Mesendoderm (in vitro differentiated cells): ENCODE data around the gene HACD4.

Experiments
- DNase-seq: peaks from one replicate; pipeline ENCODE4 v3.0.0; 2013
- H2AK5ac ChIP-seq: 2 replicates; pipeline ENCODE4 v1.6.1; 2013; ENCODE audit warnings: low read length, inconsistent platforms
- H2BK120ac ChIP-seq: 2 replicates; pipeline ENCODE4 v1.6.1; 2013; ENCODE audit warnings: low read depth, mild to moderate bottlenecking, low read length, moderate library complexity, mixed read lengths
- H2BK15ac ChIP-seq: replicated peaks from 2 replicates; pipeline ENCODE4 v1.6.1; 2013; ENCODE audit warnings: low read depth, mild to moderate bottlenecking, moderate library complexity
- H2BK5ac ChIP-seq: 2 replicates; pipeline ENCODE4 v1.6.1; 2013; ENCODE audit warnings: low read length, inconsistent platforms
- H3K18ac ChIP-seq: 2 replicates; pipeline ENCODE4 v1.6.1; 2013; ENCODE audit warnings: mild to moderate bottlenecking, low read length, mixed read lengths
- H3K23ac ChIP-seq: one replicate; pipeline ENCODE4 v1.6.1; 2013; ENCODE audit warnings: low read length
- H3K27ac ChIP-seq: 2 replicates; pipeline ENCODE4 v1.5.1; 2013; ENCODE audit warnings: low read depth, mild to moderate bottlenecking, inconsistent platforms, low read length, moderate library complexity
- H3K27me3 ChIP-seq: 2 replicates; pipeline ENCODE4 v1.6.1; 2013; ENCODE audit warnings: low read length, control low read depth, mild to moderate bottlenecking, inconsistent platforms; ENCODE audit not compliant: insufficient read depth, poor library complexity
- H3K36me3 ChIP-seq: 2 replicates; pipeline ENCODE4 v1.6.1; 2013; ENCODE audit warnings: low read length, inconsistent platforms; ENCODE audit not compliant: control insufficient read depth, insufficient read depth
- H3K4ac ChIP-seq: one replicate; pipeline ENCODE4 v1.6.1; 2013; ENCODE audit warnings: low read depth, mild to moderate bottlenecking, low read length, moderate library complexity
- H3K4me1 ChIP-seq: 2 replicates; pipeline ENCODE4 v1.6.1; 2013; ENCODE audit warnings: low read depth, low read length, inconsistent platforms; ENCODE audit not compliant: control insufficient read depth
- H3K4me2 ChIP-seq: 2 replicates; pipeline ENCODE4 v1.6.1; 2013; ENCODE audit warnings: low read length
- H3K4me3 ChIP-seq: 2 replicates; pipeline ENCODE4 v1.5.1; 2013; ENCODE audit warnings: mild to moderate bottlenecking, low read length
- H3K56ac ChIP-seq: one replicate; pipeline ENCODE4 v1.6.1; 2013; ENCODE audit warnings: low read length
- H3K79me1 ChIP-seq: 2 replicates; pipeline ENCODE4 v1.6.1; 2013; ENCODE audit warnings: low read length, inconsistent platforms
- H3K79me2 ChIP-seq: 2 replicates; pipeline ENCODE4 v1.6.1; 2013; ENCODE audit warnings: mild to moderate bottlenecking, low read length; ENCODE audit not compliant: control insufficient read depth, insufficient read depth
- H3K9ac ChIP-seq: 2 replicates; pipeline ENCODE4 v1.6.1; 2013; ENCODE audit warnings: low read length, inconsistent platforms
- H4K5ac ChIP-seq: one replicate; pipeline ENCODE4 v1.6.1; 2013; ENCODE audit warnings: low read length
- H4K8ac ChIP-seq: one replicate; pipeline ENCODE4 v1.6.1; 2013; ENCODE audit warnings: low read depth, mild to moderate bottlenecking, control low read depth, low read length, moderate library complexity
- WGBS: extraction: QIAGEN DNeasy Blood & Tissue Kit; methylation state at CpG from one replicate; pipeline ENCODE4 v1.1.7; 2013; ENCODE audit warnings: low lambda C conversion rate, missing lambda C conversion rate; ENCODE audit not compliant: insufficient coverage; ENCODE audit errors: extremely low coverage; 5-methylcytosine and 5-hydroxymethylcytosine counted together

HACD4 gene

GRCh38 chr9:21043841-21044240 lies 12.4 kb upstream of the HACD4 start:
- Histone ChIP-seq H2BK5ac (no peak overlapping the region), H3K27me3 (no peaks in the 10 kb centered on the region), H3K18ac (no peak overlapping the region), H3K27ac (no peak overlapping the region), H3K4me2 (no peak overlapping the region), H3K79me1 (no peaks in the 10 kb centered on the region), H3K4me1 (peaks cover 4% of the 10 kb centered on the region), H3K56ac (no peak overlapping the region), H3K36me3 (no peaks in the 10 kb centered on the region), H3K79me2 (no peaks in the 10 kb centered on the region), H2BK120ac (no peak overlapping the region), H3K9ac (no peak overlapping the region), H2AK5ac (no peak overlapping the region), H3K4me3 (no peak overlapping the region), H3K23ac (no peak overlapping the region), H4K8ac (no peak overlapping the region), H3K4ac (no peak overlapping the region), H4K5ac (no peak overlapping the region), H2BK15ac (no peak overlapping the region)
- WGBS: no CpG with 5 or more reads among the region's 3 CpGs
- no peak for DNase-seq

GRCh38 chr9:21042466-21042865 lies 11.0 kb upstream of the HACD4 start:
- H3K27me3 ChIP-seq: no peaks in the 10 kb centered on the region
- H3K4me2 ChIP-seq: no peak overlapping the region
- no peak overlapping the region for H4K8ac ChIP-seq
- WGBS: no CpG with 5 or more reads among the region's 4 CpGs
- H2BK5ac ChIP-seq: no peak overlapping the region
- H3K79me1 ChIP-seq: no peaks in the 10 kb centered on the region
- H4K5ac ChIP-seq: no peak overlapping the region
- no peak overlapping the region for H3K18ac ChIP-seq
- no peak overlapping the region for H2AK5ac ChIP-seq
- no peak overlapping the region for H3K56ac ChIP-seq
- no peak overlapping the region for H3K27ac ChIP-seq
- no peak overlapping the region for H3K4ac ChIP-seq
- no peak overlapping the region for H2BK15ac ChIP-seq
- H3K4me1 ChIP-seq: peaks cover 2% of the 10 kb centered on the region
- H3K9ac ChIP-seq: no peak overlapping the region
- no peaks in the 10 kb centered on the region for H3K36me3 ChIP-seq
- H2BK120ac ChIP-seq: no peak overlapping the region
- DNase-seq: no peak
- H3K23ac ChIP-seq: no peak overlapping the region
- no peaks in the 10 kb centered on the region for H3K79me2 ChIP-seq
- no peak overlapping the region for H3K4me3 ChIP-seq

GRCh38 chr9:21039302-21039701 lies 7.9 kb upstream of the HACD4 start:
- DNase-seq: no peak
- no peak overlapping the region for H2BK120ac ChIP-seq
- H2AK5ac ChIP-seq: no peak overlapping the region
- H3K23ac ChIP-seq: no peak overlapping the region
- no CpG with 5 or more reads among the region's 1 CpG for WGBS
- no peak overlapping the region for H4K8ac ChIP-seq
- H3K79me1 ChIP-seq: no peaks in the 10 kb centered on the region
- no peak overlapping the region for H2BK15ac ChIP-seq
- H3K36me3 ChIP-seq: no peaks in the 10 kb centered on the region
- no peaks in the 10 kb centered on the region for H3K27me3 ChIP-seq
- no peaks in the 10 kb centered on the region for H3K79me2 ChIP-seq
- H2BK5ac ChIP-seq: no peak overlapping the region
- H3K4me1 ChIP-seq: peaks cover 2% of the 10 kb centered on the region
- H3K4me3 ChIP-seq: no peak overlapping the region
- no peak overlapping the region for H3K56ac ChIP-seq
- H3K27ac ChIP-seq: no peak overlapping the region
- peak overlapping the region; percentile 51 for H3K18ac ChIP-seq
- H3K4ac ChIP-seq: no peak overlapping the region
- no peak overlapping the region for H3K9ac ChIP-seq
- H3K4me2 ChIP-seq: no peak overlapping the region
- no peak overlapping the region for H4K5ac ChIP-seq

- no peak overlapping the region for H2BK5ac ChIP-seq
- H3K23ac ChIP-seq: no peak overlapping the region
- H3K79me2 ChIP-seq: no peaks in the 10 kb centered on the region
- H3K79me1 ChIP-seq: no peaks in the 10 kb centered on the region
- H3K4ac ChIP-seq: no peak overlapping the region
- no peaks in the 10 kb centered on the region for H3K36me3 ChIP-seq
- H4K5ac ChIP-seq: no peak overlapping the region
- no peak overlapping the region for H4K8ac ChIP-seq
- peaks cover 2% of the 10 kb centered on the region for H3K4me1 ChIP-seq
- DNase-seq: peak; percentile 44
- no peak overlapping the region for H3K4me3 ChIP-seq
- no peak overlapping the region for H3K18ac ChIP-seq
- no CpG with 5 or more reads among the region's 2 CpGs for WGBS
- no peak overlapping the region for H3K56ac ChIP-seq
- no peak overlapping the region for H2AK5ac ChIP-seq
- H2BK15ac ChIP-seq: no peak overlapping the region
- H3K27ac ChIP-seq: no peak overlapping the region
- H2BK120ac ChIP-seq: no peak overlapping the region
- H3K9ac ChIP-seq: no peak overlapping the region
- H3K27me3 ChIP-seq: no peaks in the 10 kb centered on the region
- no peak overlapping the region for H3K4me2 ChIP-seq
Observed at GRCh38 chr9:21037278-21037677, 5.8 kb upstream of the HACD4 start.

- Histone ChIP-seq H3K27ac (peak overlapping the region; percentile 20), H2BK5ac (no peak overlapping the region), H2BK15ac (no peak overlapping the region)
Observed at GRCh38 chr9:21031808-21032183, 356 bp upstream of the HACD4 start.

GRCh38 chr9:21030389-21031035 lies 928 bp downstream of the HACD4 start:
- no peak overlapping the region for H3K4me2 ChIP-seq
- WGBS: no CpG with 5 or more reads among the region's 5 CpGs
- no peak overlapping the region for H3K9ac ChIP-seq
- no peak overlapping the region for H2BK5ac ChIP-seq
- no peak overlapping the region for H2BK15ac ChIP-seq
- H3K4me3 ChIP-seq: no peak overlapping the region
- no peak overlapping the region for H3K23ac ChIP-seq
- H3K56ac ChIP-seq: peak overlapping the region; percentile 78
- H3K4me1 ChIP-seq: peaks cover 4% of the 10 kb centered on the region
- no peak overlapping the region for H3K18ac ChIP-seq
- no peak overlapping the region for H2AK5ac ChIP-seq
- DNase-seq: peak; percentile 92
- no peak overlapping the region for H2BK120ac ChIP-seq
- no peak overlapping the region for H4K5ac ChIP-seq
- H4K8ac ChIP-seq: no peak overlapping the region
- H3K4ac ChIP-seq: no peak overlapping the region
- H3K79me1 ChIP-seq: no peaks in the 10 kb centered on the region
- H3K79me2 ChIP-seq: no peaks in the 10 kb centered on the region
- H3K36me3 ChIP-seq: no peaks in the 10 kb centered on the region
- no peaks in the 10 kb centered on the region for H3K27me3 ChIP-seq
- H3K27ac ChIP-seq: no peak overlapping the region

More at GRCh38 chr9:21031808-21032183, 356 bp upstream of the HACD4 start:
- WGBS: no CpG with 5 or more reads among the region's 22 CpGs
- no peak overlapping the region for H4K8ac ChIP-seq
- H2AK5ac ChIP-seq: no peak overlapping the region
- no peaks in the 10 kb centered on the region for H3K36me3 ChIP-seq
- peak overlapping the region; percentile 26 for H3K4ac ChIP-seq
- peak overlapping the region; percentile 76 for H3K18ac ChIP-seq
- peak overlapping the region; percentile 21 for H3K4me2 ChIP-seq
- H3K79me2 ChIP-seq: no peaks in the 10 kb centered on the region
- no peak overlapping the region for H3K23ac ChIP-seq
- H3K9ac ChIP-seq: peak overlapping the region; percentile 50
- no peak for DNase-seq
- H2BK120ac ChIP-seq: no peak overlapping the region
- H3K56ac ChIP-seq: peak overlapping the region; percentile 78
- no peaks in the 10 kb centered on the region for H3K27me3 ChIP-seq
- H4K5ac ChIP-seq: no peak overlapping the region
- peaks cover 6% of the 10 kb centered on the region for H3K4me1 ChIP-seq
- no peak overlapping the region for H3K4me3 ChIP-seq
- H3K79me1 ChIP-seq: no peaks in the 10 kb centered on the region
